Transverse colon (tissue), 4 donors: ENCODE measurements around the gene GTF2IRD1. TPM values are rescaled to one million over a fixed set of nuclear protein-coding genes. Genes with fewer than 3 reads are reported as not detected.
"Not testable (repeated sequence)": the region's sequence is repeated elsewhere in the genome, so short reads cannot be mapped to it uniquely, and the experiment has no call there.

Source experiments
- DNase-seq: peaks from one replicate; pipeline ENCODE4 v3.0.0-alpha.2; 2019
- H3K27ac ChIP-seq, 4 donors: fragments of 200-600 bp; sonication (generic); 2 replicates each; pipeline ENCODE4 v1.5.1; 2016 to 2018; ENCODE audit warnings: inconsistent platforms in 4 of 4
- H3K27me3 ChIP-seq: fragments of 200-600 bp; sonication (generic); 2 replicates; pipeline ENCODE4 v1.5.1; 2017; ENCODE audit warnings: inconsistent platforms
- H3K36me3 ChIP-seq, 4 donors: fragments of 200-600 bp; sonication (generic); 2 replicates each; pipeline ENCODE4 v1.5.1; 2017 to 2019; ENCODE audit warnings: inconsistent platforms in 4 of 4
- H3K4me1 ChIP-seq, 4 donors: fragments of 200-600 bp; sonication (generic); 2 replicates each; pipeline ENCODE4 v1.5.1; 2017 to 2020; ENCODE audit warnings: inconsistent platforms in 4 of 4
- H3K4me3 ChIP-seq, 4 donors: fragments of 200-600 bp; sonication (generic); 1 replicate in 1 of 4; 2 replicates in 3 of 4; pipeline versions ENCODE4 v1.5.1 to v1.6.1; 2017 to 2019; ENCODE audit warnings: inconsistent platforms in 4 of 4
- H3K9me3 ChIP-seq, 2 donors: fragments of 200-600 bp; sonication (generic); 2 replicates each; pipeline ENCODE4 v1.5.1; 2017 to 2019; ENCODE audit warnings: inconsistent platforms in 2 of 2
- EP300 ChIP-seq: sonication (generic); formaldehyde crosslinking; IDR thresholded peaks from one replicate; pipeline ENCODE4 v1.6.1; 2017; ENCODE audit warnings: antibody characterized with exemption, low read depth
- POLR2A ChIP-seq: fragments of 450-650 bp; IDR thresholded peaks from one replicate; pipeline ENCODE4 v1.6.1; 2016; ENCODE audit warnings: antibody characterized with exemption, mild to moderate bottlenecking, moderate library complexity
- POLR2AphosphoS5 ChIP-seq, 3 donors: sonication (generic); formaldehyde crosslinking; IDR thresholded peaks; one replicate each; pipeline ENCODE4 v1.6.1; 2016; ENCODE audit warnings: antibody characterized with exemption in 3 of 3
- WGBS, 2 donors: methylation state at CpG; one replicate each; pipeline ENCODE4 v1.1.5; 2018; ENCODE audit warnings: low coverage in 1 of 2; 5-methylcytosine and 5-hydroxymethylcytosine counted together
- in situ Hi-C, 4 donors: fragments of 200-750 bp; cut with MboI; loops; one replicate each; pipeline versions ENCODE4 v1.15.0 to v1.15.1; 2017; ENCODE audit warnings: low sequenced_read_pairs in 3 of 4, low pct_ligation_motif_present in 1 of 4, low pct_unique_long_range_greater_than_20kb in 1 of 4
- intact Hi-C: fragments of 100-400 bp; cut with DNase I; formaldehyde crosslinking; loops from one replicate; pipeline ENCODE4 v1.15.1; 2023; ENCODE audit warnings: low total_unique reads
- small RNA-seq, 4 donors: library from RNA; depleted of rRNA; stranded (forward); fragments of <200 nt; gene quantifications; one replicate each; pipeline ENCODE3, GENCODE V24; 2016
- total RNA-seq, 4 donors: library from RNA; depleted of rRNA; stranded (reverse); fragments of >200 nt; gene quantifications; one replicate each; pipeline ENCODE4 v1.1.0, GENCODE V29; 2016
- TF ChIP-seq, protein P1 (sequence below), 5 experiments: fragments of 200-600 bp in 3 of 5; fragments of 450-650 bp in 2 of 5; sonication (generic) in 3 of 5; IDR thresholded peaks; 1 replicate in 2 of 5; 2 replicates in 3 of 5; pipeline ENCODE4 v1.5.1; 2016 to 2017; ENCODE audit warnings: antibody characterized with exemption in 5 of 5, inconsistent platforms in 3 of 5, mild to moderate bottlenecking in 2 of 5, moderate library complexity in 1 of 5

GTF2IRD1 gene
- total RNA-seq, 4 donors from 2014 or later: 4.6 to 22.4 (median 14.7) TPM

DNA sequence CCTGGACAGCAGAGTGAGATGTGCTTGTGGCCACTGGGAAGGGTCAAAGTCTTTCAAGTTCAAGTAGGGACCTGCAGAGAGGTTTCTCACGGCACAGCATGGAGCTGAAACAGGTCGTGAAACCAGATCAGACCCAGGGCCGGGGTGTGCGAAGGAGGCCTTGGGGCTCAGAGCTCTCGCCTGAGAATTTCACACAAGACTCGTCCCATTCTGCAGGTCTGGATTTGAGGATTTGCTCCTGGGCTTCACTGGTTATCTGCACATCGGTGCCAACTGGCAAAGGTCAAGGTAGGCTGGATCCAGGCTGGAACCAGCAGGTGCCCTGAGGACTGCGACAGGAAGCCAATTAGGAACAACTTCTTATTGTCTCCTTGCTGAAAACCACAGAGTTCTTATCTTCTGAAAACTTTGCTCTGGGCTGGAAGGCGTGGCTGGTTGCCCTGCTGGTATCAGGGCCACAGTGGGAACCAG, 179.8 kb downstream of the GTF2IRD1 start:
- in situ Hi-C loops (no loop called here), intact Hi-C loops (no loop called here)
- Histone ChIP-seq H3K27me3 (no peaks in the 10 kb centered on the region), H3K27ac (no peak overlapping the region), H3K36me3 (no peaks in the 10 kb centered on the region), H3K9me3 (no peaks in the 10 kb centered on the region), H3K4me1 (peaks cover 5 to 28% (median 21%) of the 10 kb centered on the region in 4 donors), H3K4me3 (no peak overlapping the region)
- 44 to 66% methylated on average over 1 to 9 of the region's 9 CpGs for WGBS, 2 donors
- TF ChIP-seq, protein P1, sequence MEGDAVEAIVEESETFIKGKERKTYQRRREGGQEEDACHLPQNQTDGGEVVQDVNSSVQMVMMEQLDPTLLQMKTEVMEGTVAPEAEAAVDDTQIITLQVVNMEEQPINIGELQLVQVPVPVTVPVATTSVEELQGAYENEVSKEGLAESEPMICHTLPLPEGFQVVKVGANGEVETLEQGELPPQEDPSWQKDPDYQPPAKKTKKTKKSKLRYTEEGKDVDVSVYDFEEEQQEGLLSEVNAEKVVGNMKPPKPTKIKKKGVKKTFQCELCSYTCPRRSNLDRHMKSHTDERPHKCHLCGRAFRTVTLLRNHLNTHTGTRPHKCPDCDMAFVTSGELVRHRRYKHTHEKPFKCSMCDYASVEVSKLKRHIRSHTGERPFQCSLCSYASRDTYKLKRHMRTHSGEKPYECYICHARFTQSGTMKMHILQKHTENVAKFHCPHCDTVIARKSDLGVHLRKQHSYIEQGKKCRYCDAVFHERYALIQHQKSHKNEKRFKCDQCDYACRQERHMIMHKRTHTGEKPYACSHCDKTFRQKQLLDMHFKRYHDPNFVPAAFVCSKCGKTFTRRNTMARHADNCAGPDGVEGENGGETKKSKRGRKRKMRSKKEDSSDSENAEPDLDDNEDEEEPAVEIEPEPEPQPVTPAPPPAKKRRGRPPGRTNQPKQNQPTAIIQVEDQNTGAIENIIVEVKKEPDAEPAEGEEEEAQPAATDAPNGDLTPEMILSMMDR (IDR thresholded peaks at IDR 0.05): no peak
- TF ChIP-seq EP300 (no peak), POLR2AphosphoS5 (IDR thresholded peaks at IDR 0.05) (no peak), POLR2A (no peak)
- DNase-seq: peak; percentile 23

DNA sequence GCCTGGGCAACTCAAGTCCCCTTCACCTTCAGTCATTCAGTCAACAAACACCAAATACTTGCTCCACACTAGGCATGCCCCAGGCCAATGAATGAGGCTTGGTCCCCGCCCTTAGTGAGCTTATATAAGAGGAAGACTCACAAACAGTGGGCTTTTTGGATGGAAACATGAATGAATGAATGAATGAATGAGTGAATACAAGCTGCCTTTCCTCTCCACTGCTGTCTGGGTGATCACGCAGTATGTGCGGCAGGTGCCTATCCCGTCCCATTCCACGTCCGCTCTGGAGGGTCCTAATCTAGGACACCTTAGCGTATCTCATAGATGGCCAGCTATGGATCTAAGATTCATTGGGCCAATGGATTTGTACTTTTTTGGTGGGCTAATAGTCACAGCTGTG, 184.0 kb downstream of the GTF2IRD1 start:
- DNase-seq: no peak
- intact Hi-C loops: no loop called here
- no peaks in the 10 kb centered on the region for H3K27me3 ChIP-seq
- no peaks in the 10 kb centered on the region for H3K36me3 ChIP-seq
- WGBS, 2 donors: 96 to 99% methylated on average over 7 of the region's 7 CpGs
- H3K27ac ChIP-seq: no peak overlapping the region
- H3K4me3 ChIP-seq: no peak overlapping the region
- TF ChIP-seq POLR2AphosphoS5 (IDR thresholded peaks at IDR 0.05) (no peak), POLR2A (no peak), EP300 (no peak)
- TF ChIP-seq, protein P1 (IDR thresholded peaks at IDR 0.05): no peak
- peaks cover 5 to 27% (median 21%) of the 10 kb centered on the region in 4 donors for H3K4me1 ChIP-seq
- H3K9me3 ChIP-seq: no peaks in the 10 kb centered on the region
- in situ Hi-C loops: no loop called here

DNA sequence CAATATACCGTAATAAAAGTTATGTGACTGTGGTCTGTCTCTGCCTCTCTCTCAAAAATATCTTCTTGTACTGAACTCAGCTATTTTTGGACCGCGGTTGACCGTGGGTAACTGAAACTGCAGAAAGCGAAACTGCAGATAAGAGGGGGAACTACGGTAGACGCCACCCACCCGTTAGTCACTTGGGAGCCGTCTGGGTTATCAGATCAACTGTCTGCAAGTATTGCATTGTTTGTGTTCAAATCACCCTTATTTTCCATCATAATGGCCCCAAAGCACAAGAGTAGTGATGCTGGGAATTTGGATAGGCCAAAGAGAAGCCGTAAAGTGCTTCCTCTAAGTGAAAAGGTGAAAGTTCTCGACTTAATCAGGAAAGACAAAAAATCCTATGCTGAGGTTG, 196.3 kb downstream of the GTF2IRD1 start:
- H3K27me3 ChIP-seq, intact Hi-C loops, in situ Hi-C loops, H3K36me3 ChIP-seq, H3K9me3 ChIP-seq, H3K4me1 ChIP-seq: not testable (repeated sequence)
- Histone ChIP-seq H3K27ac (peak overlapping the region in 3 of 4 donors; percentile 23 to 53 (median 37)), H3K4me3 (peak overlapping the region in 1 of 4 donors; percentile 20)
- WGBS, 2 donors: 28 to 40% methylated on average over 1 to 10 of the region's 11 CpGs
- DNase-seq: peak; percentile 76
- peak in 1 of 3 donors; percentile 7 for TF ChIP-seq POLR2AphosphoS5 (IDR thresholded peaks at IDR 0.05)

DNA sequence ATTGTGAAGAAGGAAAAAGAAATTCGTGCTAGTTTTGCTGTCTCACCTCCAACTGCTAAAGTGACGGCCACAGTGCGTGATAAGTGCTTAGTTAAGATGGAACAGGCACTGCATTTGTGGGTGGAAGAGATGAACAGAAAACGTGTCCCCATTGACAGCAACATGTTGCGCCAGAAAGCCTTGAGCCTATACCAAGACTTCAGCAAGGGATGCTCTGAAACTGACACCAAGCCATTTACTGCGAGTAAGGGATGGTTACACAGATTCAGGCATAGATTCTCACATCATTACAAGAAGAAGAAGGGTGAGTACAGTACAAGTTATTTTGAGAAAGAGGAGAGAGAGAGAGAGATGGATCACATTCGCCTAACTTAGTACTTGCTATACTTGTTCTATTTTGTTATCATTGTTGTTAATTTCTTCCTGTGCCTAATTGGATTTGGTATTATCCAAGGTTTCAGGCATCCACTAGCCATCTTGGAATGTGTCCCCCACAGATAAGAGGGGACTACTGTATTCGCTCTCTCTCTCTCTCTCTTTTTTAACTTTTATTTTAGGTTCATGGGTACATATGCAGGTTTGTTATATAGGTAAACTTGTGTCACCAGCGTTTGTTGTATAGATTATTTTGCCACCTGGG, 196.9 kb downstream of the GTF2IRD1 start:
- H3K4me3 ChIP-seq, H3K27ac ChIP-seq, H3K36me3 ChIP-seq, in situ Hi-C loops, H3K27me3 ChIP-seq, DNase-seq, H3K9me3 ChIP-seq, intact Hi-C loops: not testable (repeated sequence)
- WGBS, 2 donors: 65 to 87% methylated on average over 5 to 7 of the region's 9 CpGs
- H3K4me1 ChIP-seq: peaks cover 0 to 10% (median under 1%) of the 10 kb centered on the region in 4 donors

DNA sequence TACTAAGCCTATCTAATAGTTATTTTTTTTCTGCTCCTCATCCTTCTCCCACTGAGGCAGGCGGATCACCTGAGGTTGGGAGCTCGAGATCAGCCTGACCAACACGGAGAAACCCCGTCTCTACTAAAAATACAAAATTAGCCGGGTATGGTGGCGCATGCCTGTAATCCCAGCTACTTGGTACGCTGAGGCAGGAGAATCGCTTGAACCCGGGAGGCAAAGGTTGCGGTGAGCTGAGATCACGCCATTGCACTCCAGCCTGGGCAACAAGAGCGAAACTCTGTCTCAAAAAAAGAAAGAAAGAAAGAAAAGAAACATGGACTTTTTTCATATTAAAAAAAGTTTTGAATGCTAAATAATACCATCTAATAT, 197.4 kb downstream of the GTF2IRD1 start:
- H3K4me1 ChIP-seq: peaks cover 3 to 15% (median 5%) of the 10 kb centered on the region in 4 donors
- intact Hi-C loops, H3K9me3 ChIP-seq, H3K36me3 ChIP-seq, in situ Hi-C loops, H3K27me3 ChIP-seq, DNase-seq, H3K27ac ChIP-seq, H3K4me3 ChIP-seq: not testable (repeated sequence)
- WGBS, 2 donors: 87 to 95% methylated on average over 6 to 12 of the region's 12 CpGs

Small RNAs within 50 kb of the gene (small RNA-seq; reads per million reads assigned to genes)
- 0 reads per million in 4 donors for gene RNA5SP233

Other genes starting within 250 kb of the GTF2IRD1 start
- gene LAT2, start 243.9 kb upstream of the GTF2IRD1 start, total RNA-seq: 10 to 100 TPM in 1 of 4 donors, 1 to 10 TPM in 1, not detected in 2; 2.3 to 12.7 TPM
- gene RFC2, start 199.5 kb upstream of the GTF2IRD1 start, total RNA-seq: 10 to 100 TPM in 2 of 4 donors, 1 to 10 TPM in 2; 6.7 to 17.3 (median 9.3) TPM
- gene CLIP2, start 164.5 kb upstream of the GTF2IRD1 start, total RNA-seq: 100 to 1,000 TPM in 3 of 4 donors, 10 to 100 TPM in 1; 84.5 to 157 (median 111) TPM
- gene GTF2I, start 203.8 kb downstream of the GTF2IRD1 start, total RNA-seq: 100 to 1,000 TPM in 3 of 4 donors, 10 to 100 TPM in 1; 90.5 to 216 (median 139) TPM